Measurements from ENCODE around the gene ZNF366.

GRCh38 chr5:72459913-72460312 is 47.3 kb downstream of the ZNF366 start:
- TF ChIP-seq POLR2A (IDR thresholded peaks at IDR 0.05): no peak
- TF ChIP-seq, protein P1, sequence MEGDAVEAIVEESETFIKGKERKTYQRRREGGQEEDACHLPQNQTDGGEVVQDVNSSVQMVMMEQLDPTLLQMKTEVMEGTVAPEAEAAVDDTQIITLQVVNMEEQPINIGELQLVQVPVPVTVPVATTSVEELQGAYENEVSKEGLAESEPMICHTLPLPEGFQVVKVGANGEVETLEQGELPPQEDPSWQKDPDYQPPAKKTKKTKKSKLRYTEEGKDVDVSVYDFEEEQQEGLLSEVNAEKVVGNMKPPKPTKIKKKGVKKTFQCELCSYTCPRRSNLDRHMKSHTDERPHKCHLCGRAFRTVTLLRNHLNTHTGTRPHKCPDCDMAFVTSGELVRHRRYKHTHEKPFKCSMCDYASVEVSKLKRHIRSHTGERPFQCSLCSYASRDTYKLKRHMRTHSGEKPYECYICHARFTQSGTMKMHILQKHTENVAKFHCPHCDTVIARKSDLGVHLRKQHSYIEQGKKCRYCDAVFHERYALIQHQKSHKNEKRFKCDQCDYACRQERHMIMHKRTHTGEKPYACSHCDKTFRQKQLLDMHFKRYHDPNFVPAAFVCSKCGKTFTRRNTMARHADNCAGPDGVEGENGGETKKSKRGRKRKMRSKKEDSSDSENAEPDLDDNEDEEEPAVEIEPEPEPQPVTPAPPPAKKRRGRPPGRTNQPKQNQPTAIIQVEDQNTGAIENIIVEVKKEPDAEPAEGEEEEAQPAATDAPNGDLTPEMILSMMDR (IDR thresholded peaks at IDR 0.05): no peak
